GM19324 (cell line): Measurements from ENCODE around the gene KIF16B.

ENCODE experiments used
- ATAC-seq: cut with Tn5 transposase; IDR thresholded peaks from one replicate; pipeline ENCODE4 v1.9.1; 2021; ENCODE audit warnings: mild to moderate bottlenecking, moderate library complexity; ENCODE audit not compliant: unreplicated experiment, low FRiP score

KIF16B gene

DNA sequence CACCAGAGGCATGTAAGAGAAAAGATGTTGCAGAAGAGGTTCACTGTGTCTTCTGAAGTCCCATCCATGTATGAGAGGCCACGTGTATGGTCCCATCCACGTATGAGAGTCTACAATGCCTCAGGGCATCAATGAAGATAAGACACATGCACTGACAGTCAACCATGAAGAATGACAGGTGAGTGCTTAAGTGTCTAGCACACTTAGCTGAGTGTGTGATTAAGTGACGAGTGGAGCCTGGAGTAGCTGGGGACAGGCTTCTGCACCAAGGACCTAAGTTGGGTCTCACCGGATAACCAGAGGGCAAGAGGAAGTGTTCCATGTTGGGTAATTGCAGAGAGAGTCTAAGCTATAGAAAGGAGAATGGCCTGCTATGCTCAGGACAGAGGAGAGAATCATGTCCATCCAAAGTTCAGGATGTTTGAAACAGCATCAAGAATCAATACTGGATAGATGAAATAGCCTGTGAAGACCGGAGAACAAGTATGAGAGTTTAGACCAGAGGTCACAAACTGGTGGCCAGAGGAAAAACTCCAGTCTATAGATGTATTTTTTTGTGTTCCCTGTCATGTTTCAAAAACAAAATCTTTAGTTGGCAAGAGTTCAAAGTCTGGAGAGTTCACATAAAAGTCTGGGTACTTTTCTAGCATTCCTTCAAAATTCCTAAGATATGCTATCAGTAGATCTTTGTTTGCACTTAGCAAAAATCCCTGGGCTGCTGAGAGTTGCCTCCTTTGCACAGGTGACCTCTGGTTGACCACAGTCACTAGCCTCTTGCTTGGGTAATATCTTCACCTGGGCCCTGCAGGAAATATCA, 165.8 kb downstream of the KIF16B start:
- no peak for ATAC-seq

DNA sequence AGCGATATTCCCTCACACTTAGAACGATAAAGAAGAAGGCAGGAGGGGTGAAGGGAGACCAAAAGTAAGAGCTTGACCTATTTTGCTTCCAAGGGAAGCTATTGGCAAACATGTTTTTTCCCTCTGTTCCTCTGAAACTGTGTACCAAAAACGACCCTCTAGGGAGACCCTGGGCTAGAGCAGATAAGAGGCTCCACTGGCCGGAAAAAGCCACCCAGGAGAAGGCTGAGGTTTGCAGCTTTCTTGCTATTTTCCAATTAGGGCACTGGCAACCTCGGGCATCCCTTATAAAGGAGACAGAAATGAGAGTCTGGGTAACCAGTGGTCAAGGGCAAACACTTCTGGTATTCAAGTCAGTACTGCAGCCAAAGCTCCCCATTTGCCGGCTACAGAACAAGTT, 168.0 kb downstream of the KIF16B start:
- ATAC-seq, result no peak

DNA sequence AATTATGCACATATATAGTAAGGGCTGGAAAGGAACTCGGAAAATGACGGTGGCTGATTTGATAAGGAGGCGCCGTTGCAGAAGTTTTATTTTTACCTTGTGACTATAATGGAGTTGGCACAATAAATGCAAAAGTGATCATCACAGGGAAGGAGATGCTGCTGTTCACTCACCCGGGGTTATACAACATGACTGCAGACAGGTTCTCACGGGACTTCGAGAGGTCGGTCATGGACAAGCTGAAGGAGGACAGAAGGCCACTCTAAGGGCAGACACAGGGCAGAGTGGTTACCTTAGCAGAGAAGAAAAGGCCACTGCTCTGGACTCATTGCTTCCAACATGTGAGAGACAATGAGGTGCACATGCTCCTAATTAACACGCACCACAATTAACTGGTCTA, 168.6 kb downstream of the KIF16B start:
- ATAC-seq, result no peak

DNA sequence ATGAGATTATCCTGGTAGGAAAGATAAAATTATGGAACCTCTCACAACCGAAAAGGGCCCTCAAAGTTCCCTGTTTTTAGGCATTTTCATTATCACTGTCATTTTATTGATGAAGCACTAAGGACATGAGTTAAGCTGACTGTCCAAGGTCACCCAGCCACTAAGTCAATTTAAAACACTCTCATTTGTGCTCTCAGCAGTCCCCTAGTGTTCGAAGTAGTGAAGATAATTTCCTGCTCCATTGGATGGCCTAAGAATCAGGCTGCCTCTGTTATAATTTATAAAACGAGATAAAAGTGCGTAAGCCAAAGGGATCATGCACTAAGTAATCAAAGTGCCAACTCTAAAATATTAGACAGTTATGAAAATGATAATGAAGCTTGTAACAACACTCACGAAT, 169.1 kb downstream of the KIF16B start:
- ATAC-seq, result no peak

DNA sequence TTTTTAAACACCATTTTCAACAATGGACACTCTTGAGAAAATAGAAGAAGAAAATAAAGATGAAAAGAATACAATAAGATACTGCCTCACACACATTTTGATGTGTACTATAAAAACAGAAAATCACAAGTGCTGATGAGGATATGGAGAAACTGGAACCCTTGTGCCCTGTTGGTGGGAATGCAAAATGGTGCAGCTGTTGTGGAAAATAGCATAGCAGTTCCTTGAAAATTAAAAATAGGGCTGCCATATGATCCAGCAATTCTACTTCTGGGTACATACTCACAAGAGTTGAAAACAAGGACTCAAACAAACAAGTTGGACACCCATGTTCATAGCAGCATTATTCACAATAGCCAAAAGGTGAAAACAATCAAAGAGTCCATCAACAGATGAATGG, 173.0 kb downstream of the KIF16B start:
- no peak for ATAC-seq

DNA sequence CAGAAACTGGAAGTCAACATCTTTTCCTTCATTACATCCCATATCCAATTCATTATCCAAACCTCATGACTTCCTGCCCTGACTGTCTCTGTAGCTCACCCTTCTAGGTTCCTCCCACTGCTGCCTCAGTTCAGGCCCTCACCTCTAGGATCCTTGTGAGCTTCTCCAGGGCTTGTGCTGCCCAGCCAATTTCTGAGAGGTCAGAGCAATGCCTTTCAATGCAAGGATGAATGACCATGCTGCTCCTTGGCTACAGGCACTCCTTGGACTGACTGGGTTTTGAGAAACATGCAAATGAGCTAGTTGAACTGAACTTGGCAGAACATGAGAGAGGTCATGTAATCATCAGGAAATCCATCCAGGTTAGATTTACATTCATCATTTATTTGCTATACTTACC, 173.4 kb downstream of the KIF16B start:
- no peak for ATAC-seq

DNA sequence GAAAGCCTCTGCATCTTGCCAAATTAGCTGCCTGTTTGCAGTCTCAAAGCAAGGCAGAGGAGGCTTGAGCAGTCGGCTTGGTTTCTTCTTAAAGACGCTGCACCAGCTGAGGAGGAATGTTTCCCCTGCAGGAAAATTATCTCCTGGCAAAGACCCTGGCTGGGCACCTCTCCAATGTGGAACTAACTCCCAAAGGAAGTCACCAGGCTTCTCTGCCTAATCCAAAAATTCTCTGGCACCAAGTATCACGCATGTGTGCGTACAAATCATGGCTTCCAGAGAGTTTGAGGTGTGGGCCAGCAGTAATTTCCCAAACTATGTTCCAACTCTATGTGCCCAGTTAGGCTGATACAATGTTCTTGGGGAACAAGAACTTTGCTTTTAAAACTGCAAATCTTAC, 176.2 kb downstream of the KIF16B start:
- no peak for ATAC-seq

DNA sequence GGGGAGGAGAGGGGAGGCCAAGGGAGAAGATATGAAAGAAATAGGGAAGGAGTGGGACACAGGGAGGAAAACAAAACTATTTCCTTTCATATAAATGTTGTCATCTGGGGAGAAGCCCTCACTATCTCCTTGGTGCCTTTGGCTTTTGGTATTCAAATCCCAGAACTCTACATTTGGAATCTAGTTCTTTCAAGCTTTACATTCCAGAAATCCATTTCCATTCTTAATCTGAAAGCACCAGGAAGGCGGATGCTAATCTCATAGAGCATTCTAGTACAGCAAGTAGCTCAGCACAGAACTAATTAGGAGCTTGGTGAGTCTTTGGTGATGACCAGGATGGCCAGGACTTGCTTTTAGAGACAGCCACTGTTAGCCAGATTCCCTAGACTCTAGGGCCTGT, 177.9 kb downstream of the KIF16B start:
- ATAC-seq, result no peak

DNA sequence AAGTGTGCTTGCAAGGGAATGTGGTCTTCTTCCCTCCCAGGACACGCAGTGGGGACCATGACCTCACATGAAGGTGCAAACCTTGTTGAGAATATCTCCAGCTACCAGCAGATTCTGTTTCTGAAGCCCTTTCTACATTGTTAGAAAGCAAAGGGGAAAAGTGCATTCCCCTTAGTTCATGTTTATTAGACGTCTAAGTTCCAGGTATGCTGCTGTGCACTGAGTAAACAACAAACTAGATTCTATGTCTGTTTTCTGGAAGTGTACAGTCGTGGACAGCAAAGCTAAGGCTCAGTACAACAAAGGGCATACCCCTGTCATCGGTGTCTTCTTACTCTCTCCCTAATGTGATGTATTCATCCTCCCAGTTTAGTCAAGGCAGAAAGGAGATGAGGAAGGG, 178.5 kb downstream of the KIF16B start:
- ATAC-seq, result no peak

DNA sequence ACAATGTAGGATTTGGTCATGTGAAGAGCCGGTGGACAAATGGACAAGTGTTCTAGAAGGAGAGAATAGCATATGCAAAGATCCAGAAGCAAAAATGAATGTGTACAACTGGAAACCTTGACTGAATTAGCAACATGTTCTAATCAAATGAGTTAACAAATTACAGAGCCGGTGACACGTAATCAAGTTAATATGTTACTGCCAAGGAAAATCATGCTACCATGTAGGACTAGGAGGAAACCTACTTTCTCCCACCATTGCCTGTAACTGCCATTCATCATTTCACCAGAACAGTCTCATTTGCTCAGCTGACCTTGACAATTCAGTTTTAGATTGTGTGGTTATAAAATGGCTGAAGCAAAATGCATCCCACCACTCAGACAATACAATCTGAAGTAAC, 179.4 kb downstream of the KIF16B start:
- ATAC-seq, result no peak

DNA sequence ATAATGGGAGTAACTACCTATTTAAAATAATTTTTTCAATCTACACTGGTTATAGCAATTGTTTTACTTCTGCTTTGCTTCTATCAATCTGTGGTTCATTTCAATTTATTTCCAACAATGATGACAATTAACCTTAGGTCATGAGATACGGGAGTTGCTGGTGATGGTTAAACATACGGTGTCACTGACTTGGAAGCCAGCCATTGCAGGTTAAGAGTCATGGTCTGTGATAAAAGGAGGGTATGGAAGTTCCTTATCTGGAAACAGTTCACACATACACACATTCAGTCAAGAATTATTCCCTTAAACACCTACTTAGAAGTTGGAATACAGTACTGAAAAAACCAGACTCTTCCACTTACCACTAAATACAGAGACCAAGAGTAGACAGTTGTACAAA, 180.0 kb downstream of the KIF16B start:
- ATAC-seq, result no peak

DNA sequence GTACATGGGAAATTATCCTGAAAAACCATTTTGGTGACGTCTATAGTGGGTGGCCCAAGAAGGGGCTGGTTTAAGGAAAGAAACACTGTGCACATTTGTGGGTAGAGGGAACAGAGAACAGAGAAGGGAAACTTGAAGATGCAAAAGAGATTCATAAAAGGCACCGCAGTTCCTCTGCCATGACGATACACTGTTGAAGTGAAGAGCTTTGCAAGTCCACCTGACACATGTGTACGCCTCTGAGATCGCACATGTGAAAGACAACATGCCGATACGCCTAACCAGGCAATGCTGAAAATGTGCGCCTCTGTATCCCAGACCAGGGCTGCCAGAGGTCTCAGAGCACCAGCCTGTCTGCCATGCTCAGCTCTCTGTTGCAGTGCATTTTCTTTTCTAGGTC, 180.9 kb downstream of the KIF16B start:
- peak; percentile 97 for ATAC-seq

DNA sequence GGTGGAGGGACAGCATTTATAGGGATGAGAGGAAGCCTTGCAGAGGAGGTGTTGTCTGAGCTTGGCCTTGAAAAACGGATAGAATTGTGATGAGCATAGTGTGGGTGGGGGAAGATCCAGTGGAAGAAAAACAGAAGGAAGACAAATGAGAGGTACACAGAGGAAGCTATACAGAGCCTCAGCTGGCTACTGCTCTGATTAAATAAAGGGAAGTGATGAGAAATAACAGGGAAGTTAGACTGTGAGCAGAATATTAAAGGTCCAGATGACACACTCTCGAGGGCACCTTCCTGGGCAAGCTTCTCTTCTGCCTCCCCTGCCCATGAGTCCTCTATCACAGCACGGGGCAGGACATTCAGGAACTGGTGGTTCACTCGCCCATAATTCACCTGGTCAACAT, 182.3 kb downstream of the KIF16B start:
- ATAC-seq, result no peak

DNA sequence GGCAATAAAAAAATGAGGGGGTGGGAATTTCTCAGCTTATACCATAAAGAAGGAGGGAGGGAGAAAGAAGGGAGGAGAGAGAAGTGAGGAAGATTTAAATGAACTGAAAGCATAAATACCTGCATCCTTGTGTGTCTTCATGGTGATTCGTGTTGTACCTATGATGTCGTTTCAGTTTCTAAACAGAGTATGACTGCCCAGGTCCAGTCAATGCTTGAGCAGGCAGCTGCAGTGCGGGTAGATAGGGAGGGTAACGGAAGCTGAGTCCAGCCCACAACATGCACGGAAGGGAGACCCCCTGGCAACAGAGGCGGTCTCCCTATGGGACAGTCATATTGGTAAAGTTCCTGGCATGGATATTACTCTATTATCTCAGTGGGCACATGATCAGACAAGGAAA, 184.5 kb downstream of the KIF16B start:
- ATAC-seq, result no peak

DNA sequence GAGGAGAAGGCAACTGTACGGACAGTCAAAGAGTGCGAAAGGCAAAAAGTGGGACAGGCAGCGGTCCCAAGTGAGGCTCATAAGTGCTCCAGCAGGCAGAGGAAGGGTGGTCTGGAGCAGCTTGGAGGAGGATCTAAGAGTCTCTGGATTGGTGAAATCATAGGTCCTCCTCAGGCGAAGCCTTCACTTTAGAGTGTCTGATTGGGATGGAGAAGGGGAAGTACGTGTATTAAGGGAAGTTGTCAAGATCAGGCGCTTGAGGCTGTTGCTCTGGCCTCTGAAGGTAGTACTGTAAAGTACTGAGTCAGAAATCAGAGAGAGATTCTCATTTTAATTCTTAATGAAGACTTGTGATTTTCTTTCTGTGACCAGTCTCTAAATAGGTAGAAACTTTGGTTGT, 185.6 kb downstream of the KIF16B start:
- ATAC-seq, result no peak

DNA sequence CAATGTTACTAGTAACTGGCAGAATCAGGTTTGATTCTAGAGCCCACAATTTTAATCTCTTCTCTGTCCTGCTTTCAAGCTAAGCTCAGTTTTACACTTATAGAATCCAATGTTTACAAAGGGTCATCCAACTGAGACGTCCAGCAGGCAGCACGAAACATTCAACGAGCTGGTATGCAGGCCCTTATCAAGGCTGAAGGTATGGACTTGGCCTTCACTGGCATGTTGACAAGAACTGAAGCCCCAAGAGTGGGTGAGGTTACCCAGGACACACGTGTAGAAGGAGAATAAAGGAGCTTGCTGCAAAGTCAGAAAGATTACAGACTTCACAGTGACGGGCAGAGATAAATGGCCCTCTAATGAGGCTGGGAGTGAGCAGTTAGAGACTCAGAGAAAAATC, 187.4 kb downstream of the KIF16B start:
- no peak for ATAC-seq

DNA sequence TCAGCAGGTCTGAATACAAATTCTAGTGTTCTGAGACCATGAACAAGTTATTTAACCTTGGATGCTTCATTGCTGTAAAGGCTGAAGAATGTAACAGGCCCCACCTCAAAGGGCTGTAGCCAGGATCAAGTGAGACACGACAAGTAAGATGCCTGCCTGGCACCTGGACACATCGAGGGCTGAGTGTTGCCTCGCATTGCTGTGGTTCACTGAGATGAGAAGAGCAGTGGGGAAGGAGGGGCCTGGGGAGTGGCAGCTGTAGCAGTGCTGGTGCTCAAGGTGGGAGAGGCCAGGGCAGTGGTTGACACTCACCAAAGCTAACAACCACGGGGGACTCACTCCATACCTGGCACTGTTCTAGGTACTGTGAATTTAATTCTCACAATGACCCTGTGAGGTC, 187.8 kb downstream of the KIF16B start:
- ATAC-seq, result no peak

DNA sequence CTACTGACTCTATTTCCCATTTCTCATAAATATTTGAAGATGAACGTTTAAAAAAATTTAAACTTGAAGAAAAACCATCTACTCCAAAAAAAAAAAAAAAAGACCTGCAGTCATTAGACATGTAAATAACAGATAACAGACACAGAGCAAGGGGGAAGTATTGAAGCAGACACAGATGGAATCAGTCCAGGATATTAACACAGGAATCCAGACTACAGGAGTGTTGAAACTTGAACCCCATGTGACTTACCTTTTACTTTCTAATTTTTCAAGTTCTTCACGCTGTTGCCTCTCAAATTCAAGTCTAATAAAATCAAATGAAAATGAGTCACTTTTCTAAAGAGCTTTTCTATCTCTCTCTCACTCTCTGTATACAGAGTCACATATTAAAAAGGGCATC, 191.8 kb downstream of the KIF16B start:
- no peak for ATAC-seq

DNA sequence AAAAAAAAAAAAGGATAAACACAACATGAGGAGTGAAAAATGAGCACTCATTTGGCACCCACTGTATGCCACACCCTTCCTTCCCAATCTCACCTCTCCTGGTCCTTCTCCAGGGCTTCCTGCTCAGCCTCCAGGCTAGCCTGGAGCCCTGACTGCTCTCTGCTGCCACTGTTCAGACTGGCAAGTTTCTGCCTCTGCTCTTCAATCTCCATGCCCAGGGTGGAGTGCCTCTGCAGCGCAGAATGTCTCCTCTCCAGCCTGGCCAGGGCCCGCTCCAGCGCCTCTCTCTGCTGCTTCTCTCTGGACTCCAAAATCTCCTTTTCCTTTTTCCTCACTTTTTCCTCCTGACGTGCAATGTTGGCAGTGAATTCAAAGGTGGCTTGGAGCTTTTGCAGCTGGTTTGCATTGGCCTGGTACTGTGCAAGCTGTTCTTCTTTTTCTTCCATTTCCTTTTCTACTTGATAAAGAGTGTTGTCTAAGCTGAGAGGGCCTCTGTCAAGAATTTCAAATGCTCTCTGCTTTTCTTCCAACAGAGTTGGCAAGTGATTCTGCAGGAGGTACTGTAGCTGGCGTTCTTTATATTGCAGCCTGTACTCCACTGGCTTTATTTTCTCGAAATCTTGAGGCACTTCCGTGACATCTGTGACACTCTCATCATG, 194.4 kb downstream of the KIF16B start:
- ATAC-seq, result no peak

DNA sequence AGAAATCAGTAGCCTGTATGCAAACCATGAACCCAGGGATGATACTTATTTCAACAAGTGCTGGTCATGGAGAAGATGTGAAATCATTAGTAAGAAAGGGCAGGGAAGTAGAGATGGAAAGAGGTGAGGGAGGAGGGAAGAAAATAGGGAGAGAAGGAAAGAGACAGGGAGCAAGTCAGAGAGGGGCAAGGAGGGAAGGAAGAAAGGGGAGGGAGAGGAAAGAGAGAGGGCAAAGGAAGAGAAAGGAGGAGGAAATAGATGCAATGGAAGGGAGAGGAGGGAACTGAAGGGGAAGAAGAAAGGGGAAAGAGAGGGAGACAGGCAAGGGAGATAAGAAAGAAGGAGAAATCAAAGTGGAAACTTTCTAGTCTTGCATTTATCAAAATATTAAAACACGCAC, 195.1 kb downstream of the KIF16B start:
- no peak for ATAC-seq

DNA sequence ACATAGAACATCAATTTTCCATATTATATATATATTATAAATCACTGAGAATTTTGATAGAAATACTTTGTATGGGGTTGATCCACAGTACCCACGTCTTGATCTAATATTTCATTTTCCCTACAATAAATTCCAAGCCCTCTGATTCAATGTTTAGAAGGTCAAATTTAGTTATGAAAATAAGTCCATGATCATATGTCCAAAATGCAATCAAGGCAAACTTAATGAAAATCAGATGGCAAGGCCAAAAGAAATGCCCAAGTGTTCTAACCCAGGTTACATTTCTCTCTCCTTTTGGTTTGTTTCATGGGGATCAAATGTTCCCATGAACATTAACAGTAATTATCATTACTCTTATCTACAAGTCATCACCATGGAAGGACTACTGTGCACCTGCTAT, 203.8 kb downstream of the KIF16B start:
- no peak for ATAC-seq

DNA sequence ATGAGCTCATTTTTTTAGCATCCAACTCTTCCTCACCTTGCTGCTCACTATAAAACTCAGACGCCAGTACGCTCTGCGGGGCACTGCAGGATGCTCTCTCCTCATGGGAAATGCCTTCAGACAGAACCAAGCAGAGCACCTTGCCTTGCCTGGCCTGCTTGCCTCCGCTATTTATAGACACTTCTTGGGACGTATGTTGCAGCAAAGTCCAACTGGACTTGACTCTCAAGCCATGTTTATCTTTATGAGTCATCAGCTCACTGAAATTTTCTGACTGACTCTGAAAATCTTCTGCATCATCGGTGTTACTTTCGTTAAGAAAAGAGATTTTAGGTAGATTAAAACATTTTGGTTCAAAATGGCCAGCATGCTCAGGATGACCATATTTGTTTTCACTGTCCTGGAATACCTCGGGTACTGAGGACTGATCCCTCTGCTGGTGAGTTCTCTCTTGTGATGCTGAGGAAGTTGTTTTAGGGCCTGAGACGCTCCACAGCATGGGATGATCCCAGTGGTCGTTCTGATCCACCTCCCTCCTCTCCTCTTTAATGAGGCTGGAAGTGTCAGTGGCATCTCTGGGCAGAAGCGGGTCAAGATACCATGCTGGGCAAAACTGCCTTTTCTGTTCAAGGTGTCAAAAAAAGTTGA, 204.5 kb downstream of the KIF16B start:
- no peak for ATAC-seq
